Measurements from ENCODE around the gene HAUS3.

HAUS3 gene, protein sequence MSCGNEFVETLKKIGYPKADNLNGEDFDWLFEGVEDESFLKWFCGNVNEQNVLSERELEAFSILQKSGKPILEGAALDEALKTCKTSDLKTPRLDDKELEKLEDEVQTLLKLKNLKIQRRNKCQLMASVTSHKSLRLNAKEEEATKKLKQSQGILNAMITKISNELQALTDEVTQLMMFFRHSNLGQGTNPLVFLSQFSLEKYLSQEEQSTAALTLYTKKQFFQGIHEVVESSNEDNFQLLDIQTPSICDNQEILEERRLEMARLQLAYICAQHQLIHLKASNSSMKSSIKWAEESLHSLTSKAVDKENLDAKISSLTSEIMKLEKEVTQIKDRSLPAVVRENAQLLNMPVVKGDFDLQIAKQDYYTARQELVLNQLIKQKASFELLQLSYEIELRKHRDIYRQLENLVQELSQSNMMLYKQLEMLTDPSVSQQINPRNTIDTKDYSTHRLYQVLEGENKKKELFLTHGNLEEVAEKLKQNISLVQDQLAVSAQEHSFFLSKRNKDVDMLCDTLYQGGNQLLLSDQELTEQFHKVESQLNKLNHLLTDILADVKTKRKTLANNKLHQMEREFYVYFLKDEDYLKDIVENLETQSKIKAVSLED
- 0.95 to 5.7 (median 3.8) reads per million in 17 experiments for total RNA-seq

DNA sequence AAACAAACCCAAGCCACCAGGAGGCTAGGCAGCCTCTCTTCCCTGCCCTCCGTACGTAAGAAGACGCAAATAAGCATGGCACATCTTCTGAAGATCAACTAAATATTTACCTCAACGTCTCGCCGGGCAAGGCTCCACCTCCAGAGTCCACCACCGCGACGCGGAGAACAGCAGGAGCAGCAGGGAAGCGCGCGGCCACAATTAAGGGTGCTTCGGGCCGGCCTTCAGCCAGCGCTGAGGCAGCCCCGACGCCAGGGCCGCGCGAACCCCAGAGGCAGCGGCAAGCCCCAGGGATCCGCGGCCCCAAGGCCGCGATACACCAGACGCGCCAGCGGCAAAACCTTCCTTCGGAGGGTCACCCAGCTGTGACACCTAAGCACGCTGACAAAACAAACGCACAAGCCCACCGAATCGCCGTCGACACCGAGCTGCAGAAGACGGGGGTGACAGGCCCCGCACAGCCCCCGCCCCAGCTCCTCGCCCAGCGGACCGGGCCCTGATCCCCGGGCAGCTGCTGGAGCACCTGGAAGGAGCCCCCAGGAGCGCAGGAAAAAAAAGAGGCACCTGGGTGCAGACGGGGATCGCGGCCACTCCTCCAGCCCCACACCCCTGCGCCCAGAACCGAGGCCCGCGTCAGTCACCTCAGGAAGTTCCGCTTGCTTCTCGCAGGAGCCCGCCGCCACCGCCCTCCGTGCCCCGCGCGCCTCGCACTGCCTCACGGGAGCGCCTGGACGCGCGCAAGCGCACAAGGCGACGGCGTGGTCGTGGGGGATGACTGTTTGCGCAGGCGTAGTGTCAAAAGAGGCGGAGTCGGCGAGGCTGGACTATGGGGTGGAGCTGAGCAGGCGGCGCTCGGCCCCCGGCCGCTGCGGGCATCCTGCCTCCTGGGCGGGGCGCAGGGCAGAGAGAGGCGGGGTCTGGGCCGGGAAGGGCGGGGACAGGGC, at the start of gene HAUS3, which contains the start of gene POLN:
HAUS3 (minus strand) TSS at position 712 of the 944 bp plus-strand sequence. CDS start 1,175 bp downstream, outside the sequence.
POLN (minus strand) TSS at position 712 of the 944 bp plus-strand sequence. CDS start 12,890 bp downstream, outside the sequence.
- DNase-seq = peak; percentile 99 to 100 (median 99)

DNA sequence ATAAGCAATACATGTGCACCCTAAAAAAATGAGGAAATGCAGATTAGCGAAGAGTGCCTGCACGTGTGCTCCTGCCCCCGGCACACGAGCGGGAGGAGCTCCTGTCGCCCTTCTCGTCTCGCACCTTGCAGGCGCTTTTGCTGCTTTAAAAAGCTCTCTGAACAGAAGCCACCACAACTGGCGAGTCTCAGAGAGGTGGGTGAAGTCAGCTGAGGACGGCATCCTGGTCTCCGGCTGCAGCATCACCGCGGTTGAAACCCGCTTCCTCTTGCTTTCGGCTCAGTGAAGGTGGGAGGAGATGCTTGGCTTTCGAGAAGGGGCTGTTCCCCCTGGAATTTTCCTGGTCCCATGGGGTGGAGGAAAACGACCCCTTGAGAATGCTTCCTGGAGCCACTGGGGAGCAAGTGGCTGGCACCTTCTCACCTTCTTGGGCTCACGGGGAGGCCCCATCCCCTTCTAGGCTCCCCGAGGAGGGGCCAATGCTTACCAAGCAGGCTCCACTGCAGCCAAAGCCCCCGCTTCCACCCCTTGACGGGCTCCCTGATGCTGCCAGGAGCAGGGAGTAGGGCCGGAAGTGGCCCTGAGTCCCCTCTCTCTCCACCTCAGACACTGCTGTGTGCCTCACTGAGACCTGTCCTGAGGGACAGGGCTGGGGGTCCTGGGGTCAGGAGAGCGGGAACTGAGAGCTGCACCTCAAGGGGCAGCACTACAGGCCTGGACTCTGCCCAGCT, 49.2 kb upstream of the HAUS3 start:
- DNase-seq = peak; percentile 6 to 33 (median 18)

DNA sequence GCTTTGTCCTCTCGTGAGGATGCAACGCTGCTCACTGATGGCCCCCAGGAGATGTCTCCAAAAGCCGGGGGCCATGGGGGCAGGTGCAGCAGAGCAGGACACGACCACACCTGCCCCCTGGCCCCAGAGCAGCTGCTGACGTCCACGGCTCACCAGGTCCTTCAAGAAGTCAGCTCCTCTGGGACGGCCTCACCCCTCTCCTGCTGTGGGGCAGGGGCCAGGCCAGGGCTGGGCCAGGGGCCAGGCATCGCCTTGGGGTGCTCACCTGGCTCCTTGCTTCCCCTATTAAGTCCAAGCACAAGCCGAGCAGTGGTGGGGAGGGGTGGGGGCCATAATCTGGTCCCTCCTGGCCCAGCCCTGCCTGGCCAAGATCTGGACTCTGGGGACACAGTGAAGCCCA, 48.6 kb upstream of the HAUS3 start:
- DNase-seq = no peak

DNA sequence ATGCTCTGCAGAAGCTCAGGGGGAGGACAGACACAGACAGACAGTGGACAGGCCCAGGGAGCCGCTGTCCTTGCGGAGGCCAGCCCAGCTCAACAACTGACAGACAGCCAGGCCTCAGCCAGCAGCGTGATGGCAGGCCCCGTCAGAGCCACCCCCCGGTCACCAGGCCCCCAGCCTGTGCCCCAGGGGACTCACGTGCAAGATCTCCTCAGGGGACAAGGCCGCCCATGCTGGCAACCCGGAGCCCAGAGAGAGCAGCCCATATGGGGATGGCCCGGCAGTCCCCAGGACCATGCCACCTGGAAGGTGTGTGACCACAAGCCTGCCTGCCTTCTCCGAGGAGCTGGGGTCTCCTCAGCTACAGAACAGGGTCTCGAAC, 48.0 kb upstream of the HAUS3 start:
- no peak for DNase-seq

DNA sequence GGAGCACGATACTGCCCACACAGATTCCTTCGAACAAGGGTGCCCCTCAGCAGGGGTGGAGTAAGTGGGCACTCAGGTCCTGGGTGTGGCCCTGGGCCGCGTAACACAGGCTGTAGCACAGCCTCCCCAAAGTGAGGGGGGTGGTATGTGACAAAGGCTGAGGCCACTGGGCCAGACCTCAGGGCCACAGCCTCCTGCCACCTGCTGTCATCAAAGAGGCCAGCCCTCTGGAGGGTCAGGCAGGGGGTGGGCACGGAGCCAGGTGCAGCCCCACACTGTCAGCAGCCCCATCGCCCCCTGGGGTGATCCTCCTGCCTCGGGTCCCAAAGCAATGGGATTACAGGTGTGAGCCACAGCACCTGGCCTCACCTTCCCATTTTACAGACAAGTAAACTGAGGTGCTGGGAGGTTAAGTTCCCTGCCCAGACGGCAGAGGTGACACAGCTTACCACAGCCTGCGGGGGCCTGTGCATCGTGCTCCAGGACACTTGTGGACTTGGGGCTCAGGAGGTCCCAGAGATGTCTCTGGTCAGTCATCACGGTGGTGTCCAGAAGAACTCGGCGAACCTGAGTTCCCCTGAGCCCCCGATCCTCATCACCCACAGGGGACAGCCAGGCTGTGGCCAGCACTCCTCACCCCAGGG, 47.5 kb upstream of the HAUS3 start:
- DNase-seq = no peak

DNA sequence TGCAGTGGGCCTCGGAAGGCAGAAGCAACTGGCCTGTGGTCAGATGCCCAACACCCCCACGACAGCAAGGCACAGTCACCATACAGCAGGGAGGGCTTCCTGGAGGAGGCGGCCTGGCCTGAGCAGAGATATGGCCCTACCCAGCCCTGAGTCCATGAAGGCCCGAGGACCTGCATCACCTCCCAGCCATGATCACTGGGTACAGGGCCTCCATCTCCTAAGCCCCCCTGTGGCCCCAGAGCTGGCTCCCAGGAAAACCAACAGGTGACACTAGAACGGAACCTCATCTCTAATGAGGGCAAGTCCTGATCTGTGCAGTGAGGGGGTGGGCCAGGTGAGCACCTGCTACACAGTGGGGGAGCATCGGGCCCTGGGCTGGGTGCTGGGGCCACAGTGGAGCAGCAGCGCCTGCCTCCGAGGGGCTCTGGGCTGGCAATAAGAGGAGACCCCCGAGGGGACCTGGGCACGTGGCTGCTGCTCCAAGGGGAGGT, 46.2 kb upstream of the HAUS3 start:
- DNase-seq = no peak

DNA sequence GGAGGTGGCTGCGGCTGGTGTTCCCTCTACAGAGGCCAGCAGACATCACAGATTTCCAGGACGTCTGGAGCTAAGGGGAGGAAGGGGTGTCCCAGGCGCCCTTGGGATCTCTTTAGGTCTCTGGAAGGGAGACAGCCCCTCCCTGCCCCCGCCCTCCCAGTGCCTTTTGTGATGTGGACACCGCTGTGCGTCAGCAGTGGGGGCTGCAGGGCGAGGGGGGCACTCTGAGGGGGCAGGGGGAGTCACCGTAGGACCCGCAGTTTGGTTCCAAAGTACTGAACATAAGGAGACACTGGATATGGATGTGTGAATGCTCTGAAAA, 45.6 kb upstream of the HAUS3 start:
- no peak for DNase-seq

DNA sequence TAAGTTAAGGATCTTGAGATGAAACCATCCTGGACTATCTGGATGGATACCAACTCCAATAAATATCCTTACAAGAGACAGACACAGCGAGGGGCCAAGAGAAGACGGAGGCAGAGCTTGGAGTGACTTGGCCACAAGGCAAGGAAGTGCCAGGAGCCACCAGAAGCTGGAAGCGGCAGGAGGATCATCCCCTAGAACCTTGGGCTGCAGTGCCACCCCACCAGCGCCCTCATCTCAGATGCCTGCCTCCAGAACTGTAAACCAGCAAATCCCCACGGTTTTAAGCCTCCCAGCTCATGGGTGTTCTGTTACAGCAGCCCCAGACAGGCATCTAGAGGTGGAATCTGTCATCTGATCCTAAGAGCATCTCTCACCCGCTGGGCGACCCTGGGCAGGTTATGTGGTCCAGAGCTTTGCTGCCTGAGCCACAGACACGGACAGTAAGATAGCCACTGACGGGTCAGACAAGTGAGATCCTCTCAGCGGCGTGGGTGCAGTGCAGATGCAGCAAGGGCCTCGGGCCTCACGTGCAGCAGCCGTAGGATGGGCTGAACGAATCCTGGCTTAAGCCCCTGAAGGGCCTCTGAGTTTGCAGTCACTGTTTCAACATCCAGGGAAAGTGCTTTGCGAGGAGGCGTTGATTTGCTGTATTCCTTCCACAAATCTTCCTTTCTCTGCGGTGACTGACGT, 45.1 kb upstream of the HAUS3 start:
- DNase-seq = no peak

DNA sequence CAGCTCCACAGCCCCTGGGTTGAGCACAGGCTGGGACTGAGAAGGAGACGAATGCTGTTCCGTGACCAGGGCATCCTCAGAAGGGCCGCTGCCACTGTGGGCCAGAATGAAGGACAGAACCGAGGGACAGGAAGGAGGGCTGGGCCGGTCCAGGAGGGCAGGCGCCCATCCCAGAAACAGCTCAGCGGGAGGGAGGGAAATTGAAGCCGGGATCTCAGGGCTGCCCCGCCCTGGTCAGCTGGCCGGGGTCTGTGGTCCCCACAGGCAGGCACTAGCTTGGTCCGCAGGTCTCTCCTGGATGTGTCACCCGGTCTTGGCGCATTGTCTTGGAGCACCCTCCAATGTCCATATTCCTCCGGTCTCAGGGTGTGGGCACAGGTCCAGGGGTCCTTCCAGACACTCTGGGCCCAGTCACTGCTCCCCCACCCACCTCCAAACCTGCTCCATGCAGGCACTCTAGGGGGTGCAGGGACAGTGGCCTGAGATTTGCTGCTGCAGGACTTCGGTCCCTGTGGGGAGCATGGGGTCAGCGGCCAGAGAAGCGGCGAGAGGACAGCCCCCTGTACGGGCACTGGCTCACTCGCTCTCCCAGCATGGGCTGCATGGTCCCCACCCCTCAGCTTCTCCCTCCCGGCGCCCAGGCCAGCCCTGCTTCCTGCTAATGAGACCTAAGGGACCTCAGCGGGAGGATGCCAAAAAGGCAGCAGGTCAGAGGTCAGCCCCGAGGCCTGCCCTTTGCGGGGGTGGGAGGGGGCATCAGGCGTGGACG, 43.9 kb upstream of the HAUS3 start:
- no peak for DNase-seq

DNA sequence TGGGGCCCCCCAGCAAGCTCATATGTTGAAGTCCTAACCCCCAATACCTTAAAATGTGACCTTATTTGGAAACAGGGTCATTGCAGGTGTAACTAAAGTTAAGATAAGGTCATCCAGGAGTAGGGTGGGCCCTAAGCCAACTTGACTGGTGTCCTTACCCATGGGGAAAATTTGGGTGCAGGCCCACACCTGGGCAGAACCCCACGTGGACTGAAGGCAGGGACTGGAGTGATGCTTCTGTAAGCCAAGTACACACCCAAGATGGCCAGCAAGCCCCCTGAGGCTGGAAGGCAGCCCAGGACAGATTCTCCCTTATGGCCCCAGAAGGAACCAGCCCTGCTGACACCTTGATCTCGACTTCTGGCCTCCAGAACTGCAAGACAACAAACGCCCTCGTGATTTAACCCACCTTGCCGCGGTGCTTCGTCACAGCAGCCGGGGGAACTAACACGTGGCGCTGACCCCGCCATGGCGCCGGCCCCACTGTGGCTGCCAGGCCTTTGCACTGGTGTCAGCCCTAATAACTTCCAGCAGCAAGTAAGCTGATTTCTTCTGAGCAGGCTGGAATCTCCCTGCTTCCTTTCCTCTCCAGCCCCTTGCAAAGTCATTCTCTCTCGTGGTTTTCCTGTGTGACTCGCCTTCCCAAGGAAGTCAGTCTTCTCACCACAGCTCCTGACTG, 43.2 kb upstream of the HAUS3 start:
- DNase-seq = no peak

DNA sequence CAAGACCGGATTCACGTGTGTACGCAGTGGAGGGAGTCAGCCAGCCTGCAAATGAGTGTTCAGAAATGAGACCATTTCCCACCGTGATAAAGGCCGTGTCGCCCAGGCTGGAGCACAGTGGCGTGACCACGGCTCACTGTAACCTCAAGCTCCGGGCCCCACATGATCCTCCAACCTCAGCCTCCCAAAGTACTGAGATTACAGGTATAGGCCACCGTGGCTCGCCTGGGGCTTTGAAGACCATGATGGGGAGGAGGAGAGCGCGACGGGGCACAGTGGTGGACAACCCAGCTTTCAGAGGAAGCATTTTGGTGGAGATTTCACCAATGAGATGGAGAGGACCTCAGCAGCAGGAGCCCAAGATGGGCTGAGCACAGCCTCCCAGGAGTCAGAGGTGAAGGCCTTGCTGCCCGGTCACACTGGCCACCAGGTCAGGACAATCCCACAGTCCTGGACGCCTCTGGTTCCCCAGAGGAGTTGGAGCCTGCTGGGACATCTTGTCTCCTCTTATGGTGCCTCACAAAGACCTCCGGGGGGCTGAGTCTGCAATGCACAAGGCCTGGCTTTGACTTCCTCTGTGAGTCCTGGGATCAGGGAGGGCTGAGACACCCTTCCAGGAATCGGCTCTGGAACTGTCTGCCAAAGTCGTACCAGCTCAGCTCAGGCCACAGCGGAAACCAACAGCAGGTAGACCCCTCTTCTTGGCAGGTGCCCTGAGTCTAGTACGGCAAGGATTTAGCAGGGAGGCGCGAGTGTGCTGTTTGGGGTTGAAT, 42.4 kb upstream of the HAUS3 start:
- DNase-seq = no peak

DNA sequence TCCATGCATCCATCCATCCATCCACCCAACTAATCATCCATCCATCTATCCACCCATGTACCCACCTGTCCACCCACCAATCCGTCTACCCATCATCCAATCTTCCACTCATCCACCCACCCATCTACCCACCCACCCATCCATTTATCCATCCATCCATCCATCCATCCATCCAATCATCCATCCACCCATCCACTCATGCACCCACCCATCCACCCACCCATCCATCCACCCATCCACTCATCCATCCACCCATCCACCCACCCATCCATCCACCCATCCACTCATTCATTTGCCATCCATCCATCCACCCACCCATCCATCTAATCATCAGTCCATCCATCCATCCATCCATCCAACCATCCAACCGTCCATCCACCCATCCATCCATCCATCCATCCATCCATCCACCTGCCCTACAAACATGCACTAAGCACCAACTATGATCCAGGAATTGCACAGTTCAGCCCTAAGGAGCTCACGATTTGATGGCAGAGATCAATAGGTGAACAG, 41.3 kb upstream of the HAUS3 start:
- DNase-seq = no peak

DNA sequence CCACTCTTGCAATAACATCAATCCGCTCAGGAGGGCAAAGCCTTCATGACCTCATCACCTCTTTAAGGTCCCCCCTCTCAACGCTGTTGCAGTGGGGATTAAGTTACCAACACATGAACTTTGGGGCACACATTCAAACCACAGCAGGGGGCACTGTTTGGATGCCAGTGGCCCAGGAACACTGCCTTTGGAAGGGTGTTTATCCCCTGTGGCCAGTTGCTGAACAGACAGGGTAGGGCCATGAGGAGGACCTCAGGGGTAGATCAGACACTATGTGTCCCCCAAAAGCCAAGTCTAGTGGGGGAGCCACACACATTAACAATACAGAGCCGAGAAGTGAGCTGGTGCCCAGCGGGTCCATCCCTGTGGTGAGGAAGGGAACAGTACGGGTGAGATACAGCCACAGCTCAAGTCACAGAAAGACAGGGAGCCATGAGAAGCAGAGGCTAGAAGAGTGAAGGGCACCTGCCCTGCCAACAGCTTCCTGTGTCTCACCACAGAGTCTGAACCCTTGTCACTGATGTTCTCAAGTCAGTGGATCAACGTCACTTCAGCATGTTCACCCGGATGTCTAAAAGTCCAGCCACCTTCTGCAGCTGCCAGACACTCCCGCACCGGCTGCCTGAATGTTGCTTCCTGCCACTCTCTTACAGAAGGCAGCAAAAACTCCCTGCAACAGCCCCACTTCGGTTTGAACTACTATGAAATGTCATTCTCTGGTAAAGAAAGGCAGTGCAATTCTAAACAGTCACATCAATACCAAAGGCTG, 39.8 kb upstream of the HAUS3 start:
- DNase-seq = peak; percentile 21 to 48 (median 30)

DNA sequence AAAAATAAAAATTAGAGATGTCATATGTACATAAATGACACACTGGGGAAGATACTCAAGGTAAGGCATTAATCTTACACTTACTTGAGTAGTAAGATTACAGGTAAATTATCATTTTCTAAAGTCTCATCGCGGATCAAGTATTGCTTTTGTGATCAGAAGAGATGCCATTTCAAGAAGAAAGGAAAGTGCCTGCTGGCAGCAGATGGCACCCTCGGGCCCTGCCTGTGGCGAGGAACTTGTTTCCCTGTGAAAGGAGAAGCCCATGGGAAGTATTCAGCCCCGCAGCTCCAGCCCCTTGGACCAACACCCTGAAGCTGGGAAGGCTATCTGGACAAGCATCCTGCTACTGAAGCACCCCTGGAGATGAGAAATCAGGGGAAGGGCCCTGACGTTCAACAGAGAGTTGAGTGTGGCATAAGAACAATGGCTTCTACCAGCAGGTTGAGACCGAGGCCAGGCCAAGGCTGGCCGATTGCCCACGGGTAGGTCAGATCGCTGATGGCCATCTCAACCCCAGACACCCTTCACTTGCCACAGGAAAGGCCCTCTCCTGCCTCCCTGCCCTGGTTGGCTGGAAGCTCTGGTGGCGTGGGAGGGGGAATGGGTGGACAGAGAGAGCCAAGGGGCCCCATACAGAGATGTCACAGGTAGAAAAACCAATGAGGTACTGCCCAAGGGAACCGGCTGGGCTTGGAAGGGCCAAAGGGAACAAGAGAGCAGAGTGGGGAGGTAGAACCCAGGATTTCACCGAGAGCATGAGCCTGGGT, 38.8 kb upstream of the HAUS3 start:
- DNase-seq = peak in 3 of 4 experiments; percentile 17 to 55 (median 28)

DNA sequence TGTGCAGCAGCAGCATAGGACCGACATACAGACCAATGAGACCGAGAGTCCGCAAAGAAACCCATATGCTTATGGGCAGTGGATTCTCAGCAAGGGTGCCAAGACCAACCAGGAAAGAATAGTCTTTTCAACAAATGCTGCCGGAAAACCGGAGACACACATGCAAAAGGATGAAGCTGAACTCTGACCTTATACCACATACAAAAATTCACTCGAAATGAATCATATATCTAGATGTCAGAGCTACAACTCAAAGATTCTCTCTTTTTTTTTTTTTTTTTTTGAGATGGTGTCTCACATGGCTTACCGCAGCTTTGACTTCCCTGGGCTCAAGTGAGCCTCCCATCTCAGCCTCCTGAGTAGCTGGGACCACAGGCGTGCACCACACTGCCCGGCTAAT, 36.0 kb upstream of the HAUS3 start:
- DNase-seq = no peak

DNA sequence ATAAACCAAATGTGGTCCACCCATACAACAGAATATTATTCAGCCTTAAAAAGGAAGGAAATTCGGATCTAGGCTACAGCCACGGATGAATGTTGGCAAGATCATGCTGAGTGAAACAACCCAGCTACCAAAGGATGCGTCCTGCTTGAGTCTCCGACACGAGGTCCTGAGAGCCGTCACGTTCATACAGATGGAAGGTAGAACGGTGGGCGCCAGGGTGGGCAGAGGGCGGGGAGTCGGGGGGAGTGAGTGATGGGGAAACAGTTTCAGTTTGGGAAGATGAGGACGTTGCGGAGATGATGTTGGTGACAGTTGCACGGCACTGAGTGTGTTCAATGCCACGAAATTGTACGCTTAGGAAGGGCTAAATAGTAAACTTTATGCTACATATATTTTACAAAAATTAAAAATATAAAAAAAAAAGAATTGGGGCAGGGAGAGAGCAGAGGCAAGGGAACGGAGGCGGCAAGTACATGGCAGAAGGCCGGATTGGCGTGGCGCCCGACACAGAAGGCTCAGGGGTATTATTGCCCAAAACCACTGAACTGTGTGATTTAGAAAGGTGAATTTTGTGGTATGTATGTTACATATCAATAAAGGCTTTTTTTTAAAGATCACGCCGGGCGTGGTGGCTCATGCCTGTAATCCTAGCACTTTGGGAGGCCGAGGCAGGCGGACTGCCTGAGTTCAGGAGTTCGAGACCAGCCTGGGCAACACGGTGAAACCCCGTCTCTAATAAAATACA, 34.8 kb upstream of the HAUS3 start:
- no peak for DNase-seq
